ENCODE data around the gene HOXD12.

The HOXD12 gene

DNA sequence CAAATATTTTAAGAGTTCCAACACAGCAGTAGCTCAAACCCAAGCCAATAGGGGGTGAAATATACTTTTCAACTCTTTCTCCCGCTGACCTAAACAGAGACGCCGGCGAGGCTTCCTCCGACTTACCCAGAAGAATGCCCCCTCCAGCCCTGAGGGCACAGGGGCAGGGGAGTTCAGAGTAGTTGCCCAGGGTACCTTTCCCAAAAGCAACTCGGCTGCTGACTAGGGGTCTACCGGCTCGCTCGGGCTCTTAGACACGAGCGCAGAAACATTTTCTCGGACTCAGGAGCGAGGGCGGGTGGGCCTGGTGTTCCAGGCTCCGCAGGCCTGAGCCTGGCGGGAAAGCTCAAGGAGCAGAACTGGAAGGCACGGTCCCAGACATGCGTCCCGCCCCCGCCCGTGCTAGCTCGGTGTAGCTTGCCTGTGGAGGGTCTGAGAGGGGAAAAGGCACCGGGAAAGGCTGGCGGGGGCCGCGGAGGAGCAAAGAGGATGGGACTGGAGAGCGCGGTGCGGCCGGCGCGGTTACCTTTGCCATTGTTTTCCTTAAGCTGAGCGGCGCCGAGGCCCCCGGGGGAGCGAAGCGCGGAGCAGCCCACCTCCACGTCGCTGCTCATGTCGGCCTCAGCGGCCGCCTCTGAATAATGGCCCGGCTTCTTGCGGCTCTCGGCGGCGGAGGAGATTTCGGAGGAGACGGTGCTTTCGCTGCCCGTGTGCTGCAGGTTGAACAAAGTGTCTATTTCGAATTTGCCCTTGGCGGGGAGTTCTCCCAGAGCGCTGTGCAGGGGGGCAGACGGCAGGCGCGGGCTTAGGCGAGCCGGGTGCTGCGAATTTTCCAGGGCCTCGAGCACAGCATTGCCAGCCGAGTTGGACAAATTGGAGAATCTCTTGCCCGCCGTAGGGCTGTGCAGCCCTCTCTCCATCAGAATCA is 16.5 kb upstream of the HOXD12 start:
- H3K4me3 ChIP-seq (ENCODE audit: low read depth, low read length) = no peak overlapping the region
- DNase-seq (ENCODE audit: low read depth) = no peak

DNA sequence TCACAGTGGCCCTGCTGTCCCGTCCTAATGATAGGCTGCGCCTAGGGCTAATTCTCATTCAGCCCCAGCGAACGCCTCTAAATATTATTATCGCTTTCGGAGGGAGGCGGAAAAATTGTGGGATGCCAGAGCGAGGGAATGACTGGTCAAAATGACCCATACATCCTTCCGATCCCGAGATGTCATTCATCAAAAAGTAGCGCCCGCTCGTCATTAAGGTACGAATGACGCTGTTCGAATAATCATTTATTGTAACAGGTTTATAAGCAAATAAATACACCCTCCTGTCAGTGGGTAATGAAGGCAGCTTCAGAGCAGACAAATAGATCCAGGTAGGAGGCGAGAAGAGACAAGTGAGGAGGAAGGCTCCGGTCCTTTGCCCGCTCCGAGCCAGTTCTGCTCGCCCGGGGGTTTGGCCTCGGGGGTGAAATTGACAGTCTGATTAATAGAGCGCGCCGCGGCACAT is 15.8 kb upstream of the HOXD12 start, which contains the start of gene EVX2:
Gene EVX2 (minus strand): TSS at position 167 of the 466 bp plus-strand sequence. CDS start 186 bp downstream, outside the sequence.
- peak within 1 kb of the TSS; percentile 42 for H3K4me3 ChIP-seq (ENCODE audit: low read depth, low read length)
- TF ChIP-seq POLR2A (IDR thresholded peaks at IDR 0.05; ENCODE audit: extremely low read depth, insufficient read length) = no peak
- no peak for TF ChIP-seq MYC (IDR thresholded peaks at IDR 0.05; ENCODE audit: low read depth, low read length)
- TF ChIP-seq, protein P1, sequence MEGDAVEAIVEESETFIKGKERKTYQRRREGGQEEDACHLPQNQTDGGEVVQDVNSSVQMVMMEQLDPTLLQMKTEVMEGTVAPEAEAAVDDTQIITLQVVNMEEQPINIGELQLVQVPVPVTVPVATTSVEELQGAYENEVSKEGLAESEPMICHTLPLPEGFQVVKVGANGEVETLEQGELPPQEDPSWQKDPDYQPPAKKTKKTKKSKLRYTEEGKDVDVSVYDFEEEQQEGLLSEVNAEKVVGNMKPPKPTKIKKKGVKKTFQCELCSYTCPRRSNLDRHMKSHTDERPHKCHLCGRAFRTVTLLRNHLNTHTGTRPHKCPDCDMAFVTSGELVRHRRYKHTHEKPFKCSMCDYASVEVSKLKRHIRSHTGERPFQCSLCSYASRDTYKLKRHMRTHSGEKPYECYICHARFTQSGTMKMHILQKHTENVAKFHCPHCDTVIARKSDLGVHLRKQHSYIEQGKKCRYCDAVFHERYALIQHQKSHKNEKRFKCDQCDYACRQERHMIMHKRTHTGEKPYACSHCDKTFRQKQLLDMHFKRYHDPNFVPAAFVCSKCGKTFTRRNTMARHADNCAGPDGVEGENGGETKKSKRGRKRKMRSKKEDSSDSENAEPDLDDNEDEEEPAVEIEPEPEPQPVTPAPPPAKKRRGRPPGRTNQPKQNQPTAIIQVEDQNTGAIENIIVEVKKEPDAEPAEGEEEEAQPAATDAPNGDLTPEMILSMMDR (IDR thresholded peaks at IDR 0.05; ENCODE audit: low read depth, low read length) = no peak
- TF ChIP-seq, protein P2, sequence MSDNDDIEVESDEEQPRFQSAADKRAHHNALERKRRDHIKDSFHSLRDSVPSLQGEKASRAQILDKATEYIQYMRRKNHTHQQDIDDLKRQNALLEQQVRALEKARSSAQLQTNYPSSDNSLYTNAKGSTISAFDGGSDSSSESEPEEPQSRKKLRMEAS (IDR thresholded peaks at IDR 0.05; ENCODE audit: low read depth, low read length) = no peak
- no peak for DNase-seq (ENCODE audit: low read depth)

More for the DNA sequence above, 16.5 kb upstream of the HOXD12 start:
- TF ChIP-seq MYC (IDR thresholded peaks at IDR 0.05; ENCODE audit: low read depth, low read length) = no peak
- no peak for TF ChIP-seq POLR2A (IDR thresholded peaks at IDR 0.05; ENCODE audit: extremely low read depth, insufficient read length)
- TF ChIP-seq, protein P2 (IDR thresholded peaks at IDR 0.05; ENCODE audit: low read depth, low read length) = no peak
- TF ChIP-seq, protein P1 (IDR thresholded peaks at IDR 0.05; ENCODE audit: low read depth, low read length) = no peak

DNA sequence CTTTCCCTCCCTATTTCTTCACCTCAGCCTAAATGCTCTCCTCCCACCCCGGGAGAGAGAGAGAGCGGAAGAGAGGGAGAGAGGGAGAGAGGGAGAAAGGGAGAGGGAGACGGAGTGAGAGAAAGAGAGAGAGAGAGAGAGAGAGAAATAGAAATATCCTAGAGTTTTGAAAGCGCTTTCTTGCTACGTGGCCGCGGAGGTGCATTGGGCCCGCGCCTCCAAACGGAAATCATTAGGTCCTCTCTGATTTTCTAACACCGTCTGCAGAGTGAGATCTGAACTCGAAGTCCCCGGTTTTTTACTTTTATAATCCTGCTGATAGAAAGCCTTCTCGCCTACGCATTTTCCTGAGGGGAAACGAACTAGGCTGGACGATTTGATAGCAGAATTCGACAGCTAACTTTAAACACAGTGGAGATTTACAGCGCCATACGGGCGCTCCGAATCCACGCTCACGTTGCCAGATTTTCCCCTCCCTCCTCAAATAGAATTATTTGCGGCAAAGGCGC is 14.9 kb upstream of the HOXD12 start:
- DNase-seq (ENCODE audit: low read depth) = no peak
- peak overlapping the region; percentile 42 for H3K4me3 ChIP-seq (ENCODE audit: low read depth, low read length)
- TF ChIP-seq, protein P2 (IDR thresholded peaks at IDR 0.05; ENCODE audit: low read depth, low read length) = no peak
- TF ChIP-seq, protein P1 (IDR thresholded peaks at IDR 0.05; ENCODE audit: low read depth, low read length) = no peak
- TF ChIP-seq POLR2A (IDR thresholded peaks at IDR 0.05; ENCODE audit: extremely low read depth, insufficient read length) (no peak), MYC (IDR thresholded peaks at IDR 0.05; ENCODE audit: low read depth, low read length) (no peak)

DNA sequence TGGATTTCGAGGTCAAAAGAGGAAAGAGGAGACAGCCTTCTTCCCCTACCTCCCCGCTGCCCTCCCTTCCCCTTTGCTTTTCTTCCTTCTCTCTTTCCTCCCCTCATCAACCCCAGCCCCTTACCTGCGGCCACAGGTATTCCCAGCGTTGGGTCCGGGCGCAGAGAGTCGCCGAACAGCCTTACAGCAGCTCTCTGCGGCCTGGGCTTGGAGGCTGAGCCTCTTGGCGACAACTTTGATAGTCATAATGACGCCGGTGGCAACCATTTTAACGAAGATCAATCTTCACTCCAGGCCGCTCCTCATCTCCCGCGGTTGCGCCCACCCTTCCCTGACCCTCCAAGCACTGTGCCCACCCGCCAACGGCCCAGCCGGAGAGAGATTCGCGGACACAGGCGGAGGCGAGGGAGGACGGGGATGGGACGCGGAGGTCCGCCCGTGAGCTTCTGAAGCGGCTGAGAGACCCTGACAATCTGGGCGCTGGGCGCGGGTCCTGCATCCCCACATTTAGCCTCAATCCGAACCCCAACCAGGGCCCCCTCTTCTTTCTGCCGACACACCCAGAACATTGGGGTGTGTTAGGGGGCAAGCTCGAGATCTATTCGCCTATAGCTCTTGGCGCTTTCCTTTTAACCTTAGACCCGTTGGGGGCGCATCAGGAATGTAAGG is 14.3 kb upstream of the HOXD12 start:
- TF ChIP-seq, protein P1 (IDR thresholded peaks at IDR 0.05; ENCODE audit: low read depth, low read length) = no peak
- TF ChIP-seq POLR2A (IDR thresholded peaks at IDR 0.05; ENCODE audit: extremely low read depth, insufficient read length) = no peak
- TF ChIP-seq, protein P2 (IDR thresholded peaks at IDR 0.05; ENCODE audit: low read depth, low read length) = no peak
- TF ChIP-seq MYC (IDR thresholded peaks at IDR 0.05; ENCODE audit: low read depth, low read length) = no peak
- peak overlapping the region; percentile 42 for H3K4me3 ChIP-seq (ENCODE audit: low read depth, low read length)
- no peak for DNase-seq (ENCODE audit: low read depth)

DNA sequence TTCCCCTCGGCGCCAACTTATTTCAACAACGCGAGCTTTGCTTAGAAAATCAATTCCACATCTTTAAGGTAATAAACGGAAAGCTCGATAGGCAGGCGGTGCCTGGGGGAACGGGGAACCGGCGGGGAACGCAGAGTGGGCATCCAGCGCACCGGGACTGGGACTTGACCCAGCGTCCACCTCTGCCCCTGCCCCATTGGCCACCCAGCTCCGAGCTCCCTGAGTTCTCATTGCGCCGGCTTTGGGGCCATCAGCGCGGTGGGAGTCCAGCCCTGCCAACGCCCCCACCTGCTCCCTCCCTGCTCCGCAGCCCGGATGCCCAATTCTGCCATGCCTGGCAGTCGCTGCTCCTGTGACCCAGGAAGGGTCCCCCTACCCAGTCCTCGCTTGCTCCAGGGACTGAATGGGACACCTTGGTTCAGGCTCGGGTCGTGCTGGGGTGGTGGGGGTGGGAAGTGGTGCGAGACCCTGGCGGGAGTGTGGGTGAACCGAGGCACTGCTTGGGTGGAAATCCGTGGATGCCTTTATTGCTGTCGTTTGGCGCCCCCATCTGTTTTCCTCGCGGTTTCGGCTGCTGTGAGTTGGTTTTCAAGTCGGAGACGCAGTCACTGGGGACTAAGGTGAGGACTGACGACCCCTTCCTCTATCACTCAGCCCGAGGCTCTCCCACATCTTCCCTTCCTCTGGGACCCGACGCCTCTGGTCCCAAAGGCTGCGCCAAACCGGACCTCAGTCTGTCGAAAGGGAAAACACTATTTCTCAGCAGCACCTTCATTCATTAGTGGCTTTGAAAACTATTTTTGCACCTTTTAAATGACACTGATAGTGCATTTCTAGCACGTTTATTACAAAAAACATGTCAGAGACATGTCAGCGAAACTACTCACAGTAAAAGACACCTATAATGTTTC is 13.5 kb upstream of the HOXD12 start:
- H3K4me3 ChIP-seq (ENCODE audit: low read depth, low read length) = peak overlapping the region; percentile 42
- no peak for TF ChIP-seq MYC (IDR thresholded peaks at IDR 0.05; ENCODE audit: low read depth, low read length)
- TF ChIP-seq, protein P1 (IDR thresholded peaks at IDR 0.05; ENCODE audit: low read depth, low read length) = peak; percentile 58
- DNase-seq (ENCODE audit: low read depth) = peak; percentile 80
